Effector CD4-positive, alpha-beta T cell (primary cell): Measurements from ENCODE around the gene CNOT4.

ENCODE experiments used
- DNase-seq: peaks from one replicate; pipeline ENCODE4 v3.0.0-alpha.2; 2020
- total RNA-seq: gene quantifications from one replicate; lab custom pipeline; 2026; lab: John Stamatoyannopoulos, UW

The CNOT4 gene
- 54.6 reads per million, percentile 70 among the genes with 10 or more reads in this experiment for total RNA-seq

- peak; percentile 97 for DNase-seq
These were observed at the start of gene CNOT4 for GRCh38 chr7:135509839-135510591. Gene CNOT4 (minus strand): TSS chr7:135510102. CDS start chr7:135438331, 71,771 bp downstream.

- no peak for DNase-seq
These were observed 49.0 kb upstream of the CNOT4 start for GRCh38 chr7:135558881-135559280.

GRCh38 chr7:135558337-135558767, 48.5 kb upstream of the CNOT4 start:
- peak; percentile 51 for DNase-seq

GRCh38 chr7:135557455-135558336, 47.8 kb upstream of the CNOT4 start, which contains the start of gene NUP205:
Gene NUP205 (plus strand): TSS chr7:135557917. CDS start chr7:135557945, 28 bp downstream.
- peak; percentile 59 for DNase-seq

GRCh38 chr7:135553346-135553745, 43.4 kb upstream of the CNOT4 start:
- no peak for DNase-seq

- DNase-seq = no peak
These were observed 42.2 kb upstream of the CNOT4 start for GRCh38 chr7:135552148-135552547.

GRCh38 chr7:135550196-135550595, 40.3 kb upstream of the CNOT4 start:
- no peak for DNase-seq

GRCh38 chr7:135541029-135541428, 31.1 kb upstream of the CNOT4 start:
- no peak for DNase-seq

GRCh38 chr7:135539629-135540028, 29.7 kb upstream of the CNOT4 start:
- no peak for DNase-seq

GRCh38 chr7:135538376-135538775, 28.5 kb upstream of the CNOT4 start:
- DNase-seq = no peak

- DNase-seq = no peak
These were observed 28.0 kb upstream of the CNOT4 start for GRCh38 chr7:135537905-135538304.

- no peak for DNase-seq
These were observed 27.6 kb upstream of the CNOT4 start for GRCh38 chr7:135537453-135537852.

- no peak for DNase-seq
These were observed 26.2 kb upstream of the CNOT4 start for GRCh38 chr7:135536150-135536549.

GRCh38 chr7:135527025-135527424, 17.1 kb upstream of the CNOT4 start:
- no peak for DNase-seq

- no peak for DNase-seq
These were observed 15.5 kb upstream of the CNOT4 start for GRCh38 chr7:135525426-135525825.

GRCh38 chr7:135523146-135523545, 13.2 kb upstream of the CNOT4 start:
- no peak for DNase-seq

- DNase-seq = no peak
These were observed 12.6 kb upstream of the CNOT4 start for GRCh38 chr7:135522509-135522908.

GRCh38 chr7:135519871-135520270, 10.0 kb upstream of the CNOT4 start:
- DNase-seq = no peak

GRCh38 chr7:135519233-135519688, 9.4 kb upstream of the CNOT4 start:
- no peak for DNase-seq

- no peak for DNase-seq
These were observed 8.8 kb upstream of the CNOT4 start for GRCh38 chr7:135518748-135519147.

- DNase-seq = no peak
These were observed 7.2 kb upstream of the CNOT4 start for GRCh38 chr7:135517060-135517459.

GRCh38 chr7:135514856-135515255, 5.0 kb upstream of the CNOT4 start:
- no peak for DNase-seq

- DNase-seq = peak; percentile 19
These were observed 2.4 kb upstream of the CNOT4 start for GRCh38 chr7:135512135-135512887.
